ENCODE measurements around the gene GRP.

GRCh38 chr18:59180150-59180845 is 39.7 kb upstream of the GRP start:
- TF ChIP-seq EZH2 (IDR thresholded peaks at IDR 0.05; ENCODE audit: insufficient read depth, low read length), result no peak
- TF ChIP-seq CTCF (IDR thresholded peaks at IDR 0.05; ENCODE audit: insufficient read depth, low read depth, low read length), result no peak

Data from astrocyte (in vitro differentiated cells and primary cell).